Activated CD8-positive, alpha-beta memory T cell treated with anti-CD3 and anti-CD28 coated beads for 4 hours (primary cell): ENCODE data around the gene CD46.

Source experiments
- DNase-seq, 2 donors: peaks; one replicate each; pipeline ENCODE4 v3.0.0-alpha.2; 2020; ENCODE audit warnings: low read depth in 2 of 2

The CD46 gene

GRCh38 chr1:207794861-207795260 is 43.0 kb downstream of the CD46 start:
- no peak for DNase-seq

GRCh38 chr1:207797229-207797973 is 45.5 kb downstream of the CD46 start:
- peak; percentile 64 to 68 for DNase-seq

GRCh38 chr1:207798847-207799246 is 47.0 kb downstream of the CD46 start:
- peak in 1 of 2 donors; percentile 22 for DNase-seq

- DNase-seq = no peak
Observed at GRCh38 chr1:207799989-207800648, 48.3 kb downstream of the CD46 start.

GRCh38 chr1:207801819-207802218 is 50.0 kb downstream of the CD46 start:
- DNase-seq = no peak

- DNase-seq = no peak
Observed at GRCh38 chr1:207803678-207804077, 51.8 kb downstream of the CD46 start.

- no peak for DNase-seq
Observed at GRCh38 chr1:207804721-207805468, 53.0 kb downstream of the CD46 start.

GRCh38 chr1:207805841-207806421 is 54.1 kb downstream of the CD46 start:
- no peak for DNase-seq

- no peak for DNase-seq
Observed at GRCh38 chr1:207806531-207807325, 54.9 kb downstream of the CD46 start.

- DNase-seq = no peak
Observed at GRCh38 chr1:207807326-207807689, 55.5 kb downstream of the CD46 start.

- no peak for DNase-seq
Observed at GRCh38 chr1:207807690-207808321, 56.0 kb downstream of the CD46 start.

- no peak for DNase-seq
Observed at GRCh38 chr1:207808322-207808705, 56.5 kb downstream of the CD46 start.

GRCh38 chr1:207808911-207809555 is 57.2 kb downstream of the CD46 start:
- DNase-seq = no peak

GRCh38 chr1:207810173-207810572 is 58.3 kb downstream of the CD46 start:
- DNase-seq = no peak

GRCh38 chr1:207810606-207811295 is 58.9 kb downstream of the CD46 start:
- no peak for DNase-seq

GRCh38 chr1:207811319-207811718 is 59.5 kb downstream of the CD46 start:
- no peak for DNase-seq

- DNase-seq = no peak
Observed at GRCh38 chr1:207811920-207812720, 60.3 kb downstream of the CD46 start.

GRCh38 chr1:207812778-207813511 is 61.1 kb downstream of the CD46 start:
- no peak for DNase-seq

- DNase-seq = no peak
Observed at GRCh38 chr1:207813512-207813881, 61.6 kb downstream of the CD46 start.
